A549 (cell line): ENCODE results near the gene PLK5. TPM values are rescaled to one million over a fixed set of nuclear protein-coding genes. Genes with fewer than 3 reads are reported as not detected.

Experiments used
- ATAC-seq, 2 experiments: fragments of 200-7000 bp in 1 of 2; fragments of >200 bp in 1 of 2; cut with Nextera tagmentation in 1 of 2; cut with Tn5 transposase in 1 of 2; 3 replicates each; pipeline versions ENCODE4 v1.8.0 to v1.9.1; 2018 to 2020; ENCODE audit warnings: mild to moderate bottlenecking in 1 of 2, moderate library complexity in 1 of 2
- CTCF ChIA-PET: fragments of 300-600 bp; sonication (Branson Sonifier 250); formaldehyde crosslinking; extraction: SDS; loops from one replicate; lab custom pipeline; 2021; ENCODE audit warnings: antibody characterized with exemption, inconsistent platforms; lab: Yijun Ruan, JAX
- POLR2A ChIA-PET: fragments of 350-600 bp; formaldehyde crosslinking; extraction: SDS; loops from one replicate; lab custom pipeline; 2021; ENCODE audit warnings: antibody characterized with exemption, inconsistent platforms; lab: Yijun Ruan, JAX
- DNase-seq, 2 experiments: peaks; one replicate each; pipeline versions ENCODE4 v3.0.0 to v3.0.0-alpha.2; 2011 to 2016; ENCODE audit warnings: low read depth in 1 of 2, low spot score in 1 of 2
- FAIRE-seq: peaks from 2 replicates; lab custom pipeline; 2011; peaks lifted over from hg19 to GRCh38; lab: Jason Lieb, UNC
- H3K27ac ChIP-seq, 2 experiments: fragments of >200 bp; sonication (Bioruptor Twin); formaldehyde crosslinking; 3 replicates each; pipeline ENCODE4 v1.5.1; 2016 to 2017
- H3K4me1 ChIP-seq: fragments of >200 bp; sonication (Bioruptor Twin); formaldehyde crosslinking; 3 replicates; pipeline ENCODE4 v1.6.1; 2016
- H3K4me2 ChIP-seq: fragments of >200 bp; sonication (Bioruptor Twin); formaldehyde crosslinking; 3 replicates; pipeline ENCODE4 v1.6.1; 2016
- H3K4me3 ChIP-seq: fragments of >200 bp; sonication (Bioruptor Twin); formaldehyde crosslinking; 3 replicates; pipeline ENCODE4 v1.5.1; 2016
- H3K9me3 ChIP-seq: fragments of >200 bp; sonication (Bioruptor Twin); formaldehyde crosslinking; 3 replicates; pipeline ENCODE4 v1.6.1; 2016
- BHLHE40 ChIP-seq: IDR thresholded peaks from 2 replicates; pipeline ENCODE4 v1.6.1; 2012; ENCODE audit warnings: low read depth, low read length, inconsistent platforms
- CBX2 ChIP-seq: fragments of 200-600 bp; sonication (generic); IDR thresholded peaks from 2 replicates; pipeline ENCODE4 v1.6.1; 2016; ENCODE audit warnings: low read depth, mild to moderate bottlenecking, borderline replicate concordance
- CBX8 ChIP-seq: fragments of 200-600 bp; sonication (generic); IDR thresholded peaks from 2 replicates; pipeline ENCODE4 v1.6.1; 2016
- CEBPB ChIP-seq, 2 experiments: fragments of >200 bp in 1 of 2; sonication (Bioruptor Twin) in 1 of 2; formaldehyde crosslinking in 1 of 2; IDR thresholded peaks; 2 replicates each; pipeline ENCODE4 v1.6.1; 2012 to 2016
- CHD2 ChIP-seq: fragments of 150-350 bp; IDR thresholded peaks from 2 replicates; pipeline ENCODE4 v1.6.1; 2014; ENCODE audit warnings: low read length; ENCODE audit not compliant: partially characterized antibody
- E2F6 ChIP-seq: IDR thresholded peaks from 2 replicates; pipeline ENCODE4 v1.6.1; 2012; ENCODE audit warnings: low read depth, borderline replicate concordance
- EHMT2 ChIP-seq: fragments of 200-600 bp; sonication (generic); IDR thresholded peaks from 2 replicates; pipeline ENCODE4 v1.6.1; 2016; ENCODE audit warnings: antibody characterized with exemption, low read depth, mild to moderate bottlenecking, moderate library complexity
- ELK1 ChIP-seq: fragments of 150-350 bp; IDR thresholded peaks from 2 replicates; pipeline ENCODE4 v1.6.1; 2014; ENCODE audit warnings: low read depth, mild to moderate bottlenecking, low read length
- ESRRA ChIP-seq: fragments of 150-350 bp; IDR thresholded peaks from 2 replicates; pipeline ENCODE4 v1.6.1; 2014; ENCODE audit warnings: mild to moderate bottlenecking, low read length, borderline replicate concordance
- FOSB ChIP-seq: fragments of 250-450 bp; sonication (Bioruptor Pico); IDR thresholded peaks from 2 replicates; pipeline ENCODE4 v1.5.0; 2020; ENCODE audit warnings: mild to moderate bottlenecking, moderate library complexity
- FOSL2 ChIP-seq, 2 experiments: fragments of 450-650 bp in 1 of 2; fragments of >200 bp in 1 of 2; sonication (Bioruptor Twin) in 1 of 2; formaldehyde crosslinking; IDR thresholded peaks; 2 replicates each; pipeline versions ENCODE4 v1.5.0 to v1.6.1; 2016 to 2020; ENCODE audit warnings: mild to moderate bottlenecking in 1 of 2, moderate library complexity in 1 of 2
- FOXS1 ChIP-seq: fragments of 250-450 bp; sonication (Bioruptor Pico); IDR thresholded peaks from 2 replicates; pipeline ENCODE4 v1.5.0; 2020; ENCODE audit warnings: mild to moderate bottlenecking, moderate library complexity
- GATA3 ChIP-seq: IDR thresholded peaks from 2 replicates; pipeline ENCODE4 v1.6.1; 2012; ENCODE audit warnings: borderline replicate concordance
- HDAC2 ChIP-seq: fragments of 200-600 bp; sonication (generic); IDR thresholded peaks from 2 replicates; pipeline ENCODE4 v1.6.1; 2016
- HES2 ChIP-seq: fragments of >200 bp; sonication (Bioruptor Twin); formaldehyde crosslinking; IDR thresholded peaks from 2 replicates; pipeline ENCODE4 v1.6.1; 2016
- HOXA7 ChIP-seq: fragments of 250-450 bp; sonication (Bioruptor Pico); IDR thresholded peaks from 2 replicates; pipeline ENCODE4 v1.5.0; 2020; ENCODE audit warnings: mild to moderate bottlenecking, moderate library complexity
- HOXB13 ChIP-seq: fragments of 250-450 bp; sonication (Bioruptor Pico); IDR thresholded peaks from 2 replicates; pipeline ENCODE4 v1.5.0; 2020; ENCODE audit warnings: low read depth, mild to moderate bottlenecking, moderate library complexity
- KDM1A ChIP-seq: fragments of 200-600 bp; sonication (generic); IDR thresholded peaks from 2 replicates; pipeline ENCODE4 v1.6.1; 2016; ENCODE audit warnings: low read depth, mild to moderate bottlenecking
- MAFK ChIP-seq: fragments of 450-650 bp; IDR thresholded peaks from 2 replicates; pipeline ENCODE4 v1.6.1; 2014; ENCODE audit not compliant: partially characterized antibody
- MAX ChIP-seq: IDR thresholded peaks from 2 replicates; pipeline ENCODE4 v1.6.1; 2012
- NFE2L2 ChIP-seq: fragments of 150-350 bp; conservative IDR thresholded peaks from 2 replicates; pipeline ENCODE4 v1.6.1; 2014; ENCODE audit warnings: low read length
- NR3C1 ChIP-seq: fragments of >200 bp; sonication (Bioruptor Twin); formaldehyde crosslinking; IDR thresholded peaks from 3 replicates; pipeline ENCODE4 v1.6.1; 2017
- POLR2A ChIP-seq: IDR thresholded peaks from 2 replicates; pipeline ENCODE4 v1.6.1; 2012; ENCODE audit warnings: mild to moderate bottlenecking, low read length
- POLR2AphosphoS2 ChIP-seq: conservative IDR thresholded peaks from 2 replicates; pipeline ENCODE4 v1.6.1; 2012; ENCODE audit warnings: low read length, improper control_type of control experiment, inconsistent platforms
- RAD21 ChIP-seq, 2 experiments: fragments of >200 bp in 1 of 2; sonication (Bioruptor Twin) in 1 of 2; formaldehyde crosslinking in 1 of 2; IDR thresholded peaks in 1 of 2; conservative IDR thresholded peaks in 1 of 2; 2 replicates in 1 of 2; 3 replicates in 1 of 2; pipeline ENCODE4 v1.6.1; 2012 to 2018; ENCODE audit warnings: inconsistent platforms in 1 of 2
- RNF2 ChIP-seq: fragments of 200-600 bp; sonication (generic); IDR thresholded peaks from 2 replicates; pipeline ENCODE4 v1.6.1; 2016; ENCODE audit warnings: low read depth, mild to moderate bottlenecking, antibody characterized with exemption, moderate library complexity, borderline replicate concordance
- TFCP2L1 ChIP-seq: fragments of 250-450 bp; sonication (Bioruptor Pico); IDR thresholded peaks from 2 replicates; pipeline ENCODE4 v1.5.0; 2021; ENCODE audit warnings: mild to moderate bottlenecking
- USF2 ChIP-seq: fragments of 450-650 bp; IDR thresholded peaks from 2 replicates; pipeline ENCODE4 v1.6.1; 2014; ENCODE audit warnings: antibody characterized with exemption
- WGBS: methylation state at CpG from one replicate; pipeline ENCODE4 v1.1.6; 2017; ENCODE audit errors: missing lambda C conversion rate; 5-methylcytosine and 5-hydroxymethylcytosine counted together
- polyA plus RNA-seq, 4 experiments: library from polyadenylated mRNA; depleted of rRNA in 3 of 4; stranded (reverse); fragments of >200 nt; fragmentation: RNase III in 1 of 4; extraction: RNeasy Plus Mini Kit Qiagen cat#74134 plus additional on column Dnase treatment in 1 of 4; gene quantifications; 2 replicates in 3 of 4; 3 replicates in 1 of 4; pipeline ENCODE4 v1.2.3, GENCODE V29; 2011 to 2017

PLK5 gene
- polyA plus RNA-seq, 2 of the 4 experiments (the other 2 are of a cell fraction), result not detected

- no peaks in the 10 kb centered on the region for H3K9me3 ChIP-seq
- WGBS, result 84% methylated on average over 6 of the region's 9 CpGs
- FAIRE-seq, result no peak
- H3K4me2 ChIP-seq, result no peak overlapping the region
- no peak for ATAC-seq
- H3K27ac ChIP-seq, result no peak overlapping the region
- no peak overlapping the region for H3K4me3 ChIP-seq
- POLR2A ChIA-PET, result no interaction called here
- TF ChIP-seq EHMT2, result no peak
- no peak for TF ChIP-seq E2F6
- TF ChIP-seq NFE2L2, result no peak
- TF ChIP-seq FOSB (CRISPR knock-in tag), result no peak
- no peak for TF ChIP-seq ELK1
- no peak for TF ChIP-seq FOSL2 (IDR thresholded peaks at IDR 0.05)
- no peak for TF ChIP-seq FOSL2 (CRISPR knock-in tag; IDR thresholded peaks at IDR 0.05)
- TF ChIP-seq HOXB13 (CRISPR knock-in tag), result no peak
- TF ChIP-seq RNF2, result no peak
- TF ChIP-seq MAFK, result no peak
- TF ChIP-seq CBX2, result no peak
- TF ChIP-seq HDAC2, result no peak
- no peak for TF ChIP-seq ESRRA
- no peak for TF ChIP-seq HES2
- no peak for TF ChIP-seq BHLHE40
- no peak for TF ChIP-seq TFCP2L1 (CRISPR knock-in tag)
- no peak for TF ChIP-seq USF2
- TF ChIP-seq POLR2A, result no peak
- no peak for TF ChIP-seq CBX8
- no peak for TF ChIP-seq CEBPB (IDR thresholded peaks at IDR 0.05)
- no peak for TF ChIP-seq CHD2
- DNase-seq, result no peak
- H3K4me1 ChIP-seq, result no peaks in the 10 kb centered on the region
- CTCF ChIA-PET, result interaction anchor here (1.3 to 2.1 kb wide), 2 partner anchors 8 to 36 kb away, joined by 4 to 5 read pairs; no protein-coding TSS in a partner anchor
These were observed 58.3 kb downstream of the PLK5 start for GRCh38 chr19:1582201-1582600.

- H3K27ac ChIP-seq, result no peak overlapping the region
- ATAC-seq, result 0 out of 6 replicates have a peak, but pooled peaks of 1 of the 2 experiments have one; percentile 19
- TF ChIP-seq ELK1 (no peak), FOSL2 (IDR thresholded peaks at IDR 0.05) (no peak), FOSL2 (CRISPR knock-in tag; IDR thresholded peaks at IDR 0.05) (no peak), HDAC2 (no peak), FOSB (CRISPR knock-in tag) (no peak), FOXS1 (CRISPR knock-in tag) (no peak), GATA3 (no peak), KDM1A (no peak), HOXA7 (CRISPR knock-in tag) (no peak), RAD21 (conservative IDR thresholded peaks at IDR 0.05 in 1 of 2, IDR thresholded peaks at IDR 0.05 in 1 of 2) (no peak), POLR2AphosphoS2 (no peak), BHLHE40 (no peak), MAX (no peak), NR3C1 (no peak)
- FAIRE-seq, result no peak
- H3K4me1 ChIP-seq, result peaks cover 8% of the 10 kb centered on the region; the same call in 1 of the 3 replicates
- DNase-seq, result no peak
- H3K4me3 ChIP-seq, result no peak overlapping the region
- POLR2A ChIA-PET, result no interaction called here
- CTCF ChIA-PET, result interaction anchor here (1.1 kb wide), 1 partner anchor 39 kb away, joined by 3 read pairs; no protein-coding TSS in a partner anchor
- 96% methylated on average over 65 of the region's 87 CpGs for WGBS
- no peaks in the 10 kb centered on the region for H3K9me3 ChIP-seq
- H3K4me2 ChIP-seq, result no peak overlapping the region
These were observed 60.8 kb downstream of the PLK5 start for GRCh38 chr19:1584500-1585242.
